GF-D8 (cell line): ENCODE measurements around the gene BCAS1.
"Not testable (repeated sequence)": the region's sequence is repeated elsewhere in the genome, so short reads cannot be mapped to it uniquely, and the experiment has no call there.

Experiments
- DNase-seq: peaks from one replicate; lab custom pipeline; 2025; lab: John Stamatoyannopoulos, UW

BCAS1 gene

GRCh38 chr20:54019585-54019984, 50.8 kb downstream of the BCAS1 start:
- no peak for DNase-seq

GRCh38 chr20:54019127-54019526, 51.3 kb downstream of the BCAS1 start:
- no peak for DNase-seq

- DNase-seq = no peak
Observed at GRCh38 chr20:54017846-54018245, 52.5 kb downstream of the BCAS1 start.

- DNase-seq = no peak
Observed at GRCh38 chr20:54015496-54015895, 54.9 kb downstream of the BCAS1 start.

- no peak for DNase-seq
Observed at GRCh38 chr20:54014293-54014926, 56.0 kb downstream of the BCAS1 start.

- DNase-seq = no peak
Observed at GRCh38 chr20:54013471-54013870, 56.9 kb downstream of the BCAS1 start.

GRCh38 chr20:54011346-54011745, 59.0 kb downstream of the BCAS1 start:
- DNase-seq = no peak

GRCh38 chr20:54006216-54006615, 64.2 kb downstream of the BCAS1 start:
- DNase-seq = not testable (repeated sequence)

- DNase-seq = no peak
Observed at GRCh38 chr20:54005524-54005923, 64.9 kb downstream of the BCAS1 start.

- no peak for DNase-seq
Observed at GRCh38 chr20:54004445-54004844, 65.9 kb downstream of the BCAS1 start.

GRCh38 chr20:54002741-54003140, 67.7 kb downstream of the BCAS1 start:
- DNase-seq = no peak

- DNase-seq = no peak
Observed at GRCh38 chr20:54002056-54002575, 68.3 kb downstream of the BCAS1 start.

GRCh38 chr20:54000914-54001313, 69.5 kb downstream of the BCAS1 start:
- no peak for DNase-seq

- DNase-seq = no peak
Observed at GRCh38 chr20:54000262-54000661, 70.1 kb downstream of the BCAS1 start.

- no peak for DNase-seq
Observed at GRCh38 chr20:53999077-53999476, 71.3 kb downstream of the BCAS1 start.

- DNase-seq = no peak
Observed at GRCh38 chr20:53996584-53997486, 73.6 kb downstream of the BCAS1 start.

GRCh38 chr20:53995949-53996348, 74.4 kb downstream of the BCAS1 start:
- DNase-seq = no peak

GRCh38 chr20:53994088-53994487, 76.3 kb downstream of the BCAS1 start:
- DNase-seq = no peak

GRCh38 chr20:53993310-53993709, 77.1 kb downstream of the BCAS1 start:
- DNase-seq = no peak

- DNase-seq = no peak
Observed at GRCh38 chr20:53990768-53991450, 79.5 kb downstream of the BCAS1 start.

- no peak for DNase-seq
Observed at GRCh38 chr20:53990003-53990402, 80.4 kb downstream of the BCAS1 start.

GRCh38 chr20:53989401-53989800, 81.0 kb downstream of the BCAS1 start:
- no peak for DNase-seq
